Measurements from ENCODE around the gene PRICKLE3.

The PRICKLE3 gene

DNA sequence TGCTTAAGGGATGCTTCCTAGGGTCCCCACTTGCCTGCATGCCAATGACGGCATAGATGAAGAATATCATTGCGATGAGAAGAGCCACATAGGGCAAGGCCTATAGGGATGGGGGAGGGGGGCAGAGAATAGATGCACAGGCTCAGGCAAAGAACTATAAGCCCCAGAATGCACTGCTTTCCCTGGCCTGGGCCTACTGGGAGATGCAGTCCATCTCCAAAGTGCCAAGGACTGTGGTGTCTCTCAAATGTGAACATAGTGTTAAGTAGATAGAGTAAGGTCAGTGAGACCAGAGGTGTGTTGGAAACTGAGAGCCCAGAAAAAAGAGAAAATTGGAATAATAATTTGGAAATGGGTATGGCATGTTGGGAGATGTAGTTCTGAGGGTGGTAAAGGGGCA is 26.0 kb upstream of the PRICKLE3 start:
- Histone ChIP-seq H3K27ac (ENCODE audit: low read length) (no peak overlapping the region), H3K4me2 (ENCODE audit: low read length) (no peak overlapping the region), H3K4me3 (ENCODE audit: low read length) (no peak overlapping the region), H4K20me1 (ENCODE audit: insufficient read depth, low read length) (no peaks in the 10 kb centered on the region), H3K9me3 (ENCODE audit: insufficient read depth, low read length) (no peaks in the 10 kb centered on the region), H3K9ac (ENCODE audit: low read length) (no peak overlapping the region), H3K36me3 (replicated peaks; ENCODE audit: low read depth, low read length) (no peaks in the 10 kb centered on the region), H3K79me2 (ENCODE audit: low read length) (no peaks in the 10 kb centered on the region), H3K4me1 (ENCODE audit: low read length) (peaks cover 3% of the 10 kb centered on the region; the same call in 1 of the 2 replicates), H2AFZ (ENCODE audit: low read depth, low read length) (no peak overlapping the region), H3K27me3 (ENCODE audit: low read depth, low read length) (no peaks in the 10 kb centered on the region)
- TF ChIP-seq EZH2phosphoT487 (IDR thresholded peaks at IDR 0.05; ENCODE audit: low read depth) = no peak
- TF ChIP-seq, protein P1, sequence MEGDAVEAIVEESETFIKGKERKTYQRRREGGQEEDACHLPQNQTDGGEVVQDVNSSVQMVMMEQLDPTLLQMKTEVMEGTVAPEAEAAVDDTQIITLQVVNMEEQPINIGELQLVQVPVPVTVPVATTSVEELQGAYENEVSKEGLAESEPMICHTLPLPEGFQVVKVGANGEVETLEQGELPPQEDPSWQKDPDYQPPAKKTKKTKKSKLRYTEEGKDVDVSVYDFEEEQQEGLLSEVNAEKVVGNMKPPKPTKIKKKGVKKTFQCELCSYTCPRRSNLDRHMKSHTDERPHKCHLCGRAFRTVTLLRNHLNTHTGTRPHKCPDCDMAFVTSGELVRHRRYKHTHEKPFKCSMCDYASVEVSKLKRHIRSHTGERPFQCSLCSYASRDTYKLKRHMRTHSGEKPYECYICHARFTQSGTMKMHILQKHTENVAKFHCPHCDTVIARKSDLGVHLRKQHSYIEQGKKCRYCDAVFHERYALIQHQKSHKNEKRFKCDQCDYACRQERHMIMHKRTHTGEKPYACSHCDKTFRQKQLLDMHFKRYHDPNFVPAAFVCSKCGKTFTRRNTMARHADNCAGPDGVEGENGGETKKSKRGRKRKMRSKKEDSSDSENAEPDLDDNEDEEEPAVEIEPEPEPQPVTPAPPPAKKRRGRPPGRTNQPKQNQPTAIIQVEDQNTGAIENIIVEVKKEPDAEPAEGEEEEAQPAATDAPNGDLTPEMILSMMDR (IDR thresholded peaks at IDR 0.05; ENCODE audit: low read depth, low read length) = no peak

DNA sequence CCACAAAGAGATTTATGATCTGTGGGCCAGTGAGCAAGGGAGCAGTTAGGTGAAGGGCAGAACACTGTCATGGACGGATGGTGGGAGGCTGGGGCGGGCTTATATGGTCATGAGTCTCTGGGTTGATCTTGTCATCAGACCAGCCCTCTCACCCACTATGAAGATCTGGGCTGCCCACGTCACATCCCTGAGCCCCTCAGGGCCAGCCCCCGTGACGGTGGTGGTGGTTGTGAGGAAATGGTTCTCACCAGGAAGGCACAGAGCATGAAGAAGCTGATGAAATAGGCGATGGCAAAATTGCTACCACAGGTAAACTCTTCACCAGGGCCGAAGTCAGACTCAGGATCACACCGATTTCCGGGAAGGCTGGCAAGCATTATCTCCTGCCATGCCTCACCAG is 24.9 kb upstream of the PRICKLE3 start:
- H3K79me2 ChIP-seq (ENCODE audit: low read length) = no peaks in the 10 kb centered on the region
- no peak overlapping the region for H2AFZ ChIP-seq (ENCODE audit: low read depth, low read length)
- H3K4me2 ChIP-seq (ENCODE audit: low read length) = no peak overlapping the region
- H3K4me3 ChIP-seq (ENCODE audit: low read length) = no peak overlapping the region
- H3K4me1 ChIP-seq (ENCODE audit: low read length) = peaks cover 7% of the 10 kb centered on the region
- no peak overlapping the region for H3K9ac ChIP-seq (ENCODE audit: low read length)
- no peak overlapping the region for H3K27ac ChIP-seq (ENCODE audit: low read length)
- H3K36me3 ChIP-seq (replicated peaks; ENCODE audit: low read depth, low read length) = no peaks in the 10 kb centered on the region
- H4K20me1 ChIP-seq (ENCODE audit: insufficient read depth, low read length) = no peaks in the 10 kb centered on the region
- H3K9me3 ChIP-seq (ENCODE audit: insufficient read depth, low read length) = no peaks in the 10 kb centered on the region
- H3K27me3 ChIP-seq (ENCODE audit: low read depth, low read length) = no peaks in the 10 kb centered on the region
- no peak for TF ChIP-seq EZH2phosphoT487 (IDR thresholded peaks at IDR 0.05; ENCODE audit: low read depth)
- TF ChIP-seq, protein P1 (IDR thresholded peaks at IDR 0.05; ENCODE audit: low read depth, low read length) = no peak

DNA sequence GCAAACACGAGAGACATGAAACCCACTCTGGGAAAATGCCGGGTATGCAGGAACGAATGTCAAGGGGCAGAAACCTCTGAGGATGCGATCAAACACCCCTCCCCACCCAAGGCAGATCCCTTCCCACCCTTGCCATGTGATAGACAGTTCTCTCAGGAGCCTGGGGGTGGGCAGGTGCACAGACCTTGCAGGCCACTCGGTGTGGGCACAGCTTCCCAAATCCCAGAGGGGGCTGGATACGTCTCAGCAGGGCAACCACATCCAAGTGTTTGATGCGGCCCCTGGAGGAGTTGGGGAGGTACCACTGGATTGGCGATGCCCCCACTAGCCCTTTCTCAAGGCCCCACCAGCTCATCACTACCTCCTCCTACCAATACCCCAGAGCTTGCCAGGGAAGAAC is 24.2 kb upstream of the PRICKLE3 start:
- no peaks in the 10 kb centered on the region for H3K36me3 ChIP-seq (replicated peaks; ENCODE audit: low read depth, low read length)
- no peaks in the 10 kb centered on the region for H4K20me1 ChIP-seq (ENCODE audit: insufficient read depth, low read length)
- H3K27me3 ChIP-seq (ENCODE audit: low read depth, low read length) = no peaks in the 10 kb centered on the region
- H3K79me2 ChIP-seq (ENCODE audit: low read length) = no peaks in the 10 kb centered on the region
- TF ChIP-seq, protein P1 (IDR thresholded peaks at IDR 0.05; ENCODE audit: low read depth, low read length) = no peak
- no peak for TF ChIP-seq EZH2phosphoT487 (IDR thresholded peaks at IDR 0.05; ENCODE audit: low read depth)
- H3K27ac ChIP-seq (ENCODE audit: low read length) = no peak overlapping the region
- H3K4me2 ChIP-seq (ENCODE audit: low read length) = no peak overlapping the region
- no peak overlapping the region for H3K4me3 ChIP-seq (ENCODE audit: low read length)
- peaks cover 7% of the 10 kb centered on the region for H3K4me1 ChIP-seq (ENCODE audit: low read length)
- H3K9ac ChIP-seq (ENCODE audit: low read length) = no peak overlapping the region
- H2AFZ ChIP-seq (ENCODE audit: low read depth, low read length) = no peak overlapping the region
- no peaks in the 10 kb centered on the region for H3K9me3 ChIP-seq (ENCODE audit: insufficient read depth, low read length)

DNA sequence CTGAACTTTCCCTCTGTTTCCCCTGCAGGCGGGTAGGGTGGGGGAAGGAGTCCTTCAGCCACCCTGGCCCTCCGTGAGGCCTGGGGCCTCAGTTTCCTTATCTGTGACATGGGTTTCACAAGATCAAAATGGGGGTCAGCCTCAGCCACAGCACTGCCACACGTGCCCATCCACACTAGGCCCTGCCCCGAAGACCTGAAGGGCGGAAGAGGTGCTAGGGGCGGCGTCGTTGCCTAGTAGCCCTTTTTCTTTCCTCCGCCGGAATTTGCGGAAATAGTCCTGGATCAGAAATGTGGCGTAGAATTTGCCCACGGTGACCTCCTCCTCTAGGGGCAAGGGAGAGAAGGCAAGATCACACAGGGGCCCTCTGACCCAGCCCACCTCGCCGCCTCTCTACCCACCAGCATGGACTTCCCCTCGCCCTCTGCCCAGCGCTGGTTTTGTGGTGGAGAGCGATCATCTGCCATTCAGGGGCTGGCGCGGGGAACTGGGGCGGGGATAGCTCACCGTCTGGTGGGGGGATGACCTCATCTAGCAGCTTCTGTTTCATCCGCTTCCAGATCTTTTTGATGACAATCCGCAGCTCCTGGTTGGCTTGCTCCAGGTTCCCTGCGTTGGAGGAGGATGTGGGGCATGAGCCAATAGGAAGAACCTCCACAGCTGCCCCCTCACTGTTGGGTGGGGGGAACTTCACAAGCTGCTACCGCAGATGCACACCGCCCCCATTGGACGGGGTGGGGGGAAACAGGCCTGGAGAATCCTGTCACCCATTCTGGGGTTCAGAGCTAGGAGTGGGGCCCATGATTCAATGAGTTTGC is 23.5 kb upstream of the PRICKLE3 start:
- no peak overlapping the region for H2AFZ ChIP-seq (ENCODE audit: low read depth, low read length)
- TF ChIP-seq EZH2phosphoT487 (IDR thresholded peaks at IDR 0.05; ENCODE audit: low read depth) = no peak
- TF ChIP-seq, protein P1 (IDR thresholded peaks at IDR 0.05; ENCODE audit: low read depth, low read length) = no peak
- H3K4me2 ChIP-seq (ENCODE audit: low read length) = no peak overlapping the region
- no peak overlapping the region for H3K27ac ChIP-seq (ENCODE audit: low read length)
- H3K27me3 ChIP-seq (ENCODE audit: low read depth, low read length) = no peaks in the 10 kb centered on the region
- H3K9ac ChIP-seq (ENCODE audit: low read length) = no peak overlapping the region
- no peaks in the 10 kb centered on the region for H3K79me2 ChIP-seq (ENCODE audit: low read length)
- H4K20me1 ChIP-seq (ENCODE audit: insufficient read depth, low read length) = no peaks in the 10 kb centered on the region
- no peaks in the 10 kb centered on the region for H3K36me3 ChIP-seq (replicated peaks; ENCODE audit: low read depth, low read length)
- H3K9me3 ChIP-seq (ENCODE audit: insufficient read depth, low read length) = no peaks in the 10 kb centered on the region
- peaks cover 7% of the 10 kb centered on the region for H3K4me1 ChIP-seq (ENCODE audit: low read length)
- H3K4me3 ChIP-seq (ENCODE audit: low read length) = no peak overlapping the region

All from OCI-LY3 (cell line).